K562 (cell line): Measurements from ENCODE around the gene GATA5. TPM values are rescaled to one million over a fixed set of nuclear protein-coding genes. Genes with fewer than 3 reads are reported as not detected.

Source experiments
- ATAC-seq: fragments of 200-7000 bp; cut with Tn5 transposase; 3 replicates; pipeline ENCODE4 v1.9.1; 2020; ENCODE audit warnings: moderate library complexity
- BruUV-seq: library from RNA; stranded (reverse); fragments of 400-500 nt; replicated peaks from 2 replicates; lab custom pipeline; 2021; lab: Mats Ljungman, UMichigan
- CTCF ChIA-PET: fragments of 300-600 bp; formaldehyde crosslinking; extraction: SDS; loops from one replicate; lab custom pipeline; 2021; ENCODE audit warnings: low intra/inter-chr PET ratio; lab: Yijun Ruan, JAX
- POLR2A ChIA-PET: fragments of 300-600, 350-650 bp; sonication (Branson Sonifier 250); formaldehyde crosslinking; extraction: SDS; loops from one replicate; lab custom pipeline; 2021; ENCODE audit warnings: antibody characterized with exemption, inconsistent platforms; lab: Yijun Ruan, JAX
- DNase-seq, 4 experiments: peaks; one replicate each; pipeline versions ENCODE4 v3.0.0 to v3.0.0-alpha.2; 2011 to 2018; ENCODE audit warnings: low spot score in 3 of 4, mixed read lengths in 3 of 4; ENCODE audit errors: extremely low read depth in 1 of 4
- FAIRE-seq: peaks from 2 replicates; lab custom pipeline; 2011; peaks lifted over from hg19 to GRCh38; lab: Jason Lieb, UNC
- H2AFZ ChIP-seq: 2 replicates; pipeline ENCODE4 v1.6.0; 2011; ENCODE audit warnings: low read depth, low read length, control low read depth, inconsistent platforms
- H3K27ac ChIP-seq: fragments of 200-600 bp; 3 replicates; pipeline ENCODE4 v1.8.0; 2011; ENCODE audit warnings: low read depth, mild to moderate bottlenecking, control low read depth, inconsistent platforms, low read length, moderate library complexity, mixed read lengths; ENCODE audit errors: extremely low read depth
- H3K27me3 ChIP-seq, 2 experiments: fragments of 300-600 bp in 1 of 2; 2 replicates in 1 of 2; 3 replicates in 1 of 2; pipeline versions ENCODE4 v1.6.0 to v1.8.0; 2011; ENCODE audit warnings: inconsistent platforms in 2 of 2, low read length in 2 of 2, mild to moderate bottlenecking in 1 of 2, mixed read lengths in 1 of 2, moderate library complexity in 1 of 2; ENCODE audit not compliant: control insufficient read depth in 2 of 2, insufficient read depth in 2 of 2
- H3K36me3 ChIP-seq: fragments of 300-600 bp; 3 replicates; pipeline ENCODE4 v1.8.0; 2011; ENCODE audit warnings: mild to moderate bottlenecking, low read length, inconsistent platforms; ENCODE audit not compliant: control insufficient read depth, insufficient read depth
- H3K4me1 ChIP-seq, 2 experiments: fragments of 200-600 bp in 1 of 2; replicated peaks in 1 of 2; 2 replicates in 1 of 2; 3 replicates in 1 of 2; pipeline versions ENCODE4 v1.5.1 to v1.8.0; 2011; ENCODE audit warnings: inconsistent platforms in 2 of 2, low read length in 2 of 2, mild to moderate bottlenecking in 1 of 2, mixed read lengths in 1 of 2, moderate library complexity in 1 of 2; ENCODE audit not compliant: control insufficient read depth in 2 of 2, insufficient read depth in 2 of 2
- H3K4me2 ChIP-seq: 2 replicates; pipeline ENCODE4 v1.6.1; 2011; ENCODE audit warnings: low read length, control low read depth, inconsistent platforms, mixed read lengths; ENCODE audit not compliant: insufficient read depth
- H3K4me3 ChIP-seq: fragments of 200-600 bp; sonication (generic), shearing (Covaris generic); 2 replicates; pipeline ENCODE4 v1.5.1; 2016; ENCODE audit warnings: control low read depth, inconsistent platforms
- H3K79me2 ChIP-seq: fragments of 200-600 bp; 3 replicates; pipeline ENCODE4 v1.8.0; 2011; ENCODE audit warnings: low read length, inconsistent platforms; ENCODE audit not compliant: control insufficient read depth, insufficient read depth
- H3K9ac ChIP-seq, 2 experiments: 2 replicates each; pipeline versions ENCODE4 v1.6.0 to v1.6.1; 2011; ENCODE audit warnings: low read depth in 2 of 2, low read length in 2 of 2, control low read depth in 1 of 2, inconsistent platforms in 1 of 2, mild to moderate bottlenecking in 1 of 2, mixed read lengths in 1 of 2; ENCODE audit not compliant: insufficient read depth in 1 of 2
- H3K9me1 ChIP-seq: one replicate; pipeline ENCODE4 v1.6.0; 2011; ENCODE audit warnings: inconsistent platforms, mild to moderate bottlenecking, low read length, moderate library complexity; ENCODE audit not compliant: control insufficient read depth, insufficient read depth
- H3K9me3 ChIP-seq: replicated peaks from 2 replicates; pipeline ENCODE4 v1.5.1; 2011; ENCODE audit warnings: low read depth, low read length, inconsistent platforms; ENCODE audit not compliant: control insufficient read depth, insufficient read depth
- H4K20me1 ChIP-seq: replicated peaks from 2 replicates; pipeline ENCODE4 v1.6.1; 2011; ENCODE audit warnings: low read length, inconsistent platforms, mixed read lengths; ENCODE audit not compliant: control insufficient read depth, insufficient read depth
- BRCA1 ChIP-seq, 2 experiments: fragments of 450-650 bp in 1 of 2; sonication (generic) in 1 of 2; formaldehyde crosslinking in 1 of 2; IDR thresholded peaks; 2 replicates each; pipeline versions ENCODE4 v1.5.0 to v1.6.1; 2017 to 2020; ENCODE audit warnings: mild to moderate bottlenecking in 1 of 2, missing genetic modification reagents in 1 of 2
- TAF15 ChIP-seq: fragments of 200-400 bp; formaldehyde crosslinking; IDR thresholded peaks from 2 replicates; pipeline ENCODE4 v1.6.1; 2017; ENCODE audit warnings: mild to moderate bottlenecking, low read depth, low read length, moderate library complexity
- WGBS: fragments of 100-300 bp; shearing (Covaris generic); methylation state at CpG from one replicate; pipeline ENCODE4 v1.1.6; 2016; ENCODE audit warnings: low coverage, mixed read lengths; ENCODE audit not compliant: insufficient coverage; ENCODE audit errors: missing lambda C conversion rate; 5-methylcytosine and 5-hydroxymethylcytosine counted together
- in situ Hi-C: fragments of 300-500 bp; cut with MboI; formaldehyde crosslinking; loops from 4 replicates; pipeline ENCODE4 v1.15.0; 2018; ENCODE audit warnings: inconsistent platforms, mixed read lengths
- intact Hi-C: fragments of 100-400 bp; cut with micrococcal nuclease; formaldehyde crosslinking; loops from 2 replicates; pipeline ENCODE4 v1.14.2; 2022
- polyA plus RNA-seq, 8 experiments: library from polyadenylated mRNA; depleted of rRNA in 4 of 8; stranded (reverse) in 5 of 8; unstranded in 3 of 8; fragments of >200 nt; fragmentation: Nextera tagmentation in 2 of 8; fragmentation: Illumina TruSeq in 1 of 8; extraction: Ambion mirVana in 2 of 8; extraction: Trizol in 1 of 8; gene quantifications; 2 replicates each; pipeline versions ENCODE4 v1.2.1 to v1.2.3, GENCODE V29; 2011 to 2014; ENCODE audit warnings: inconsistent platforms in 1 of 8, missing spikeins in 1 of 8
- total RNA-seq, 7 experiments: library from RNA; depleted of rRNA in 6 of 7; stranded (reverse); fragments of >200 nt in 6 of 7; fragmentation: Illumina TruSeq in 2 of 7; extraction: Trizol in 2 of 7; gene quantifications; 2 replicates each; pipeline versions ENCODE4 v1.2.1 to v1.2.3, GENCODE V29; 2011 to 2021; ENCODE audit warnings: low replicate concordance in 1 of 7
- TF ChIP-seq, protein P1 (sequence below): sonication (generic); formaldehyde crosslinking; IDR thresholded peaks from 2 replicates; pipeline ENCODE4 v1.9.0; 2022; ENCODE audit warnings: mild to moderate bottlenecking, missing genetic modification reagents

GATA5 gene
- total and polyA plus RNA-seq, 9 of the 15 experiments (the other 6 are each of a cell fraction or from before 2014, with no cell fraction given): 0.09 to 0.57 (median 0.20) TPM; not detected in 3

DNA sequence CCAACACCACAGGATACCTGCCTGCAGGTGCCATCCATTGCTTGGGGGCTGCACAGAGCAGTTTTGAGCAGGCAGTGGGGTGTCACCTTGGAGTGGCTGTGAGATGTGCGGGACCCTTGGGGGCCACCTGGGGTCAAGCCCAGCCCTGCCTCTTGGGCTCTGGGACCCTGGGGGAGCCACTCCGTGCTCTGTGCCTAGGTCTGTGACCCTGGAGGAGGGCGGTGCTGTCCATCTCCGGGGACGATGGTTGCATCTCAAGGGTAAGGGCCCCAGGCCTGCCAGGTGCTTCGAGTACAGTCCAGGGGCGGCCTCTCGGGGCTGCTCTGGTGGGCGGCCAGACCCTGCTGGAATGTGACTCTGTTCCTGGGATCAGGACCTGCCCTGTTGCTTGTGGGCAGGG is 8.7 kb upstream of the GATA5 start:
- 63% methylated on average over 9 of the region's 9 CpGs for WGBS
- FAIRE-seq: no peak
- no peak overlapping the region for H3K27ac ChIP-seq
- intact Hi-C loops: no loop called here
- H3K36me3 ChIP-seq: no peaks in the 10 kb centered on the region
- peaks cover under 1% of the 10 kb centered on the region for H3K9me1 ChIP-seq
- H3K79me2 ChIP-seq: no peaks in the 10 kb centered on the region
- peak overlapping the region; percentile 32 to 89; a peak in 3 of 4 replicates for H3K9ac ChIP-seq
- H4K20me1 ChIP-seq: no peaks in the 10 kb centered on the region
- peaks cover 0 to 12% of the 10 kb centered on the region in 2 experiments; a peak in 2 of 5 replicates for H3K27me3 ChIP-seq
- TF ChIP-seq TAF15 (no peak), BRCA1 (IDR thresholded peaks at IDR 0.05) (no peak), BRCA1 (CRISPR knock-in tag; IDR thresholded peaks at IDR 0.05) (0 out of 2 replicates have a peak, but pooled peaks have one; percentile 56)
- TF ChIP-seq, protein P1, sequence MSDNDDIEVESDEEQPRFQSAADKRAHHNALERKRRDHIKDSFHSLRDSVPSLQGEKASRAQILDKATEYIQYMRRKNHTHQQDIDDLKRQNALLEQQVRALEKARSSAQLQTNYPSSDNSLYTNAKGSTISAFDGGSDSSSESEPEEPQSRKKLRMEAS: no peak
- POLR2A ChIA-PET: interaction anchor here (0.7 to 0.8 kb wide), 2 partner anchors 8 to 29 kb away, joined by 3 to 4 read pairs; no protein-coding TSS in a partner anchor
- H3K4me3 ChIP-seq: no peak overlapping the region
- H3K9me3 ChIP-seq: no peaks in the 10 kb centered on the region
- H2AFZ ChIP-seq: no peak overlapping the region
- H3K4me1 ChIP-seq: peaks cover 61 to 94% of the 10 kb centered on the region in 2 experiments
- CTCF ChIA-PET: no interaction called here
- in situ Hi-C loops: no loop called here
- ATAC-seq: no peak
- BruUV-seq: no TSS peak
- DNase-seq: no peak
- H3K4me2 ChIP-seq: peak overlapping the region; percentile 68; the same call in 1 of the 2 replicates
